Measurements from ENCODE around the gene MORN1.
"Not testable (repeated sequence)": the region's sequence is repeated elsewhere in the genome, so short reads cannot be mapped to it uniquely, and the experiment has no call there.

Gene MORN1

DNA sequence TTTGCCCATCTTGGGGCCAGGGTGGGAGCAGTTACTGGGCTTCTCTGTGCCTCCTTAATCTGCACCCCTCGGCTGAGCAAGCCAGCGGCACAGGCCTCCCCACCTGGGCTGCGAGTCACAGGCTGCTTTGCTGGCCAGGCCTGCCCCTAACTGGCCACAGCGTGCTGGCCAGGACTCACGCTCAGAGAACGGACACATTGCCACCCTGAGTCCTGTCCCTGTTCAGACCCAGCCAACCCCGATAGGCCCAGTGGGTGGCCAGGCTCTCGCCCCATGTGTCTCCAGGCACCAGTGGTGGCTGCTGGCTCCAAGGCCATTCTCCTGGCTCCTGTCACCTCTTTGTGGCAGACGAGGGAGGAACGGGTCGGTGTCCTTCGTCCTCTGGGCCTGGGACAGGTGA is 61.3 kb downstream of the MORN1 start:
- DNase-seq (ENCODE audit: low read depth) = no peak
- TF ChIP-seq, protein P1, sequence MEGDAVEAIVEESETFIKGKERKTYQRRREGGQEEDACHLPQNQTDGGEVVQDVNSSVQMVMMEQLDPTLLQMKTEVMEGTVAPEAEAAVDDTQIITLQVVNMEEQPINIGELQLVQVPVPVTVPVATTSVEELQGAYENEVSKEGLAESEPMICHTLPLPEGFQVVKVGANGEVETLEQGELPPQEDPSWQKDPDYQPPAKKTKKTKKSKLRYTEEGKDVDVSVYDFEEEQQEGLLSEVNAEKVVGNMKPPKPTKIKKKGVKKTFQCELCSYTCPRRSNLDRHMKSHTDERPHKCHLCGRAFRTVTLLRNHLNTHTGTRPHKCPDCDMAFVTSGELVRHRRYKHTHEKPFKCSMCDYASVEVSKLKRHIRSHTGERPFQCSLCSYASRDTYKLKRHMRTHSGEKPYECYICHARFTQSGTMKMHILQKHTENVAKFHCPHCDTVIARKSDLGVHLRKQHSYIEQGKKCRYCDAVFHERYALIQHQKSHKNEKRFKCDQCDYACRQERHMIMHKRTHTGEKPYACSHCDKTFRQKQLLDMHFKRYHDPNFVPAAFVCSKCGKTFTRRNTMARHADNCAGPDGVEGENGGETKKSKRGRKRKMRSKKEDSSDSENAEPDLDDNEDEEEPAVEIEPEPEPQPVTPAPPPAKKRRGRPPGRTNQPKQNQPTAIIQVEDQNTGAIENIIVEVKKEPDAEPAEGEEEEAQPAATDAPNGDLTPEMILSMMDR (IDR thresholded peaks at IDR 0.05; ENCODE audit: insufficient read depth, low read depth, low read length, missing control alignments) = no peak
- H3K4me3 ChIP-seq (ENCODE audit: low read depth, low read length) = no peak overlapping the region

DNA sequence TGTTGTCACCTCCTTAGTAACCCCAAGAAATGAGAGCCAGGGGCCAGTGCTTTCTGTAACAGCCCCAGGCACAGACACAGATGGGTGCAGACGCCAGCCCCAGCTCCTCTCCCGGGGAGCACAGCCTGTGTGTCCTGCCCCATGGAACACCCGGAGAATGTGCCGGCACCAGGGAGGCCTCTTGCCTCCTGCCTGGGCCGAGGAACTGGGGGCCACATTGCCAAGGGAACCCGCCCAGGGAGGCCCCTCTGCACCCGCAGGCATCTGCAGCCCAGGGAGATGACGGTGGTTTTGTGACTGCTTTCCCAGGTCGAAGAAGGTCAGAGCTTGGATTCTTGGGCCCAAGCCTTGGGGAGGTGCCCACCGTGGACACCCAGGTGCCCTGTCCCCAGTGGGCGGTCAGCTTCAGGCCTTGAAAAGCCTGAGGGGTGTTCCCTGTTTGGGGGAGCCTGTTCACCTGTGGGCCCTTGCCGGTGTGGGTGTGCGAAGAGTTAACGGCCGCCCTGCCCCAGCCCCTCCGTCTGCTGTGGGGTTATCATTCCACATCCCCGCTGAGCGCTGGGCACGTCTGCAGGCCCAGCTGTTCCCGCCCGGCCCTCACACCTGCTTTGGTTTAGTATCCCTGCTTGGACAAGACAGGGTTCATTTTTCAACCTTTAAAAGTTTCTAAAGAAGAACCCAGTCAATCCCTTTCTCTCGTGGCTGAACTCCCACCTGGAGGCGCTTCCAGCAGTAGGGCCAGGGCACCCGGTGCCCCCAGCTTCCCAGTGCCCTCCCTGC is 62.5 kb downstream of the MORN1 start:
- no peak for DNase-seq (ENCODE audit: low read depth)
- no peak overlapping the region for H3K4me3 ChIP-seq (ENCODE audit: low read depth, low read length)
- TF ChIP-seq, protein P1 (IDR thresholded peaks at IDR 0.05; ENCODE audit: insufficient read depth, low read depth, low read length, missing control alignments) = no peak

DNA sequence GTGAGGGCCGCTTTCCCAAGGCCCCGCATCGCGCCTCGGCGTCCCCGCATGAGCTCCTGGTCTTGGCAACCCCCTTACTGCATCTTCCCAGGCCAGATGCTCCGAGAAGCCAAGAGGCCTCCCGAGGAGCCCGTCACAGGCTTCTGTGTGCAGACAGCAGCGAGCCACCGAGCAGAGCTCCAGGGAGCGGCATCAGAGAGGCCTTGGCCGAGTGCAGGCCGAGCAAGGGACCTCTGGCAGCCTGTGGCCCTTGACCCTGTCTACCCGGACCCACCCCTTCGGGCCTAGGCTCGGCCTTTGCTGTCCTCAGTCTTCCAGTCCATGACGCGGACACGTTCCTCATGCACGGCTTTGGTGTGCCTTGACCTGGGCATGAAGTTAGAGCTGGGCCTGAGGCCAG is 63.5 kb downstream of the MORN1 start:
- H3K4me3 ChIP-seq (ENCODE audit: low read depth, low read length) = no peak overlapping the region
- DNase-seq (ENCODE audit: low read depth) = no peak
- TF ChIP-seq, protein P1 (IDR thresholded peaks at IDR 0.05; ENCODE audit: insufficient read depth, low read depth, low read length, missing control alignments) = no peak

DNA sequence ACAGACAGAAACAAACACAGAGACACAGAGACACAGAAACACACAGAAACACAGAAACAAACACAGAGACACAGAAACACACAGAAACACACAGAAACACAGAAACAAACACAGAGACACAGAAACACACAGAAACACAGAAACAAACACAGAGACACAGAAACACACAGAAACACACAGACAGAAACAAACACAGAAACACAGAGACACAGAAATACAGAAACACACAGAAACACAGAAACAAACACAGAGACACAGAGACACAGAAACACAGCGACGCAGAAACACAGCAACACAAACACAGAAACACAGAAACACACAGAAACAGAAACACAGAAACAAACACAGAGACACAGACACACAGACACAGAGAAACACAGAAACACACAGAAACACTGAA is 64.2 kb downstream of the MORN1 start:
- not testable (repeated sequence) for H3K4me3 ChIP-seq (ENCODE audit: low read depth, low read length); DNase-seq (ENCODE audit: low read depth)

DNA sequence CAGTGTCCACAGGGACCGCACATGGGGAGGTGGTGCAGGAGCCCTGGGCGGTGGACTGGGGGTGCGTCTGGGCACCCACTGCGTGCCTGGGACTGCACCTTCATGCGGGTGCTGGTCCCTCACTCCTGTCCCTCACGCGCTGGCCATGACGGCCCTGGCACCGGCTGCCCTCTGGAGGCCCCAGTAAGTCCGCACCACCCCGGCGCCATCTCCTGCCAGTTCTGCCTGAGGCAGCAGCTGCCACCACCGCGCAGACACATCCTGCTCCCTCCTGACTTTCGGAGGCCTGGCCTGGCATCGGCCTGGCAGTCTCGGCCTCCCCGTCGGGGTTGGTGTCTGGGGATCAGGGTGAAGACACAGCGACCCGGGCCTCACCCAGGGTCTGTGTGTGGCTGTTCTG is 64.8 kb downstream of the MORN1 start:
- TF ChIP-seq, protein P1 (IDR thresholded peaks at IDR 0.05; ENCODE audit: insufficient read depth, low read depth, low read length, missing control alignments) = no peak
- DNase-seq (ENCODE audit: low read depth) = no peak
- no peak overlapping the region for H3K4me3 ChIP-seq (ENCODE audit: low read depth, low read length)

DNA sequence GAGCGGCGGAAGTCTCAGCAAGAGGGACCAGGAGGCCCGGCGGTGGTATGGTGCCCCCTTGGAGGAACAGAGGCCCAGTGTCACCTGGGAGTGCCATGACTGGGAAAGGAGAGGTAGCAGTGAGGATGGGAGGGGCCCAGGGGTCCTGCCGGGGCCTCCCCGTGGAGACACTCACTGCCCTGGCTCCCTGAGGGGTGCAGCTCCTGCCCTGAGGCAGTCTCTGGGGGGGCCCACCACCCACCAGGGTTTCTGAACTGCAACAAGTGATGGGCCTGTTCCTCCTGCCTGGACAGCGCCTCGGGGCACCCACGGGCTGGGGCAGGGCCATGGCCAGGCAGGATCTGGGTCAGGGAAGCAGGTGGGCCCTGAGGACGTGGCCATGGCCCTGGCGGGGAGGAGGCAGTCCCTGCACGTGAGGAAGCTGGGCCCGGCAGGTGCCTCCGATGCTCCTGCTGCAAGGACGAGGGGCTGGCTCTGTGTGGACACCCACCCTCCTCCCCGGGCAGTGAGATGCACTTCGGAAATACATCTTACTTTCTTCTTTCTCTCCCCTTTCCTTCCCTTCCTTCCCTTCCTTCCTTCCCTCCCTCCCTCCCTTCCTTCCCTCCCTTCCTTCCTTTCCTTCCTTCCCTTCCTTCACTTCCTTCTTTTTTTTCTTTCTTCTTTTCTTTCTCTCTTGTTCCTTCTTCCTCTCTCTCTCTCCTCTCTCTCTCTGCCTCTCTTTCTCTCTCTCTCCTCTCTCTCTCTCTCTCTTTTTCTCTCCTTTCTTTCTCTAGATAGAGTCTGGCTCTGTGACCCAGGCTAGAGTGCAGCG is 66.6 kb downstream of the MORN1 start:
- no peak for DNase-seq (ENCODE audit: low read depth)
- TF ChIP-seq, protein P1 (IDR thresholded peaks at IDR 0.05; ENCODE audit: insufficient read depth, low read depth, low read length, missing control alignments) = no peak
- no peak overlapping the region for H3K4me3 ChIP-seq (ENCODE audit: low read depth, low read length)

DNA sequence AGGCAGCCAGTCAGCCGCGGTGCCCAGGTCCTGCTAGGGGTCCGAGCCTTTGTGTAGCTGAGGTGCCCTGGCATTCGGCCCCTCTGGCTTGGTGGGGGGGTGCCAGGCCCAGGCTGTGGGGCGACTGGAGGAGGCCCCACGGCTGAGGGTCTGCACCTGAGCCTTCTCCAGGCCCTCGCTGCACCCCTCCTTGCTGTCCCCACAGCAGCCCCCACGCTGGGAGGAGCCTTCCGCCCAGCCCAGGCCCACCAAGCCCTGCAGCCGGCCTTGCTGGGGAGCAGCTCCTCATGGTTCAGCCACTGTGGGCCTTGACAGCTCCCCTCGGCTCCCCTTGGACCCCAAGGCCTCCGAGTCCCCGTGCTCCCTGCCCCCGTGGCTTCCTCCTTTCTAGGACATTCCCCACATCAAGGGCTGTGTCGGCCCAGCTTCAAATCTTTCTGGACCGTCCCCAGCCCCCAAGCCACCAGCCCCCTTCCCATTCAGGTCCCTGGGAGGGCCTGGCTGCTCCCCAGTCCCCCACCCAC is 67.8 kb downstream of the MORN1 start:
- TF ChIP-seq, protein P1 (IDR thresholded peaks at IDR 0.05; ENCODE audit: insufficient read depth, low read depth, low read length, missing control alignments) = no peak
- H3K4me3 ChIP-seq (ENCODE audit: low read depth, low read length) = no peak overlapping the region
- no peak for DNase-seq (ENCODE audit: low read depth)
